ENCODE data around the gene MBD1.

Gene MBD1

GRCh38 chr18:50313031-50313607, 31.8 kb upstream of the MBD1 start:
- H3K36me3 ChIP-seq (replicated peaks; ENCODE audit: insufficient read depth, low read length) = no peaks in the 10 kb centered on the region
- peak overlapping the region; percentile 97 for H3K27ac ChIP-seq (ENCODE audit: low read length)
- peaks cover 59% of the 10 kb centered on the region for H3K4me1 ChIP-seq (ENCODE audit: low read length)
- H4K20me1 ChIP-seq (ENCODE audit: insufficient read depth, low read length) = no peaks in the 10 kb centered on the region
- DNase-seq = no peak
- H3K9me2 ChIP-seq (replicated peaks; ENCODE audit: insufficient read depth, low read length) = no peaks in the 10 kb centered on the region
- TF ChIP-seq EZH2phosphoT487 (IDR thresholded peaks at IDR 0.05; ENCODE audit: low read length) (no peak), CTCF (IDR thresholded peaks at IDR 0.05; ENCODE audit: low read length) (no peak), EZH2 (optimal IDR thresholded peaks at IDR 0.05; ENCODE audit: low read depth, low read length) (no peak)
- H3K4me3 ChIP-seq (ENCODE audit: low read length) = 0 out of 2 replicates have a peak overlapping the region, but pooled peaks have one; percentile 14
- H3K27me3 ChIP-seq (replicated peaks; ENCODE audit: insufficient read depth, low read length) = no peaks in the 10 kb centered on the region
- no peak overlapping the region; the same call in 1 of the 2 replicates for H2AFZ ChIP-seq (ENCODE audit: low read length)
- peaks cover 48% of the 10 kb centered on the region for H3F3A ChIP-seq (ENCODE audit: insufficient read depth, low read length)
- H3K9ac ChIP-seq (ENCODE audit: low read length) = peak overlapping the region; percentile 56
- H3K9me3 ChIP-seq (replicated peaks; ENCODE audit: insufficient read depth, low read length) = no peaks in the 10 kb centered on the region
- no peaks in the 10 kb centered on the region for H3K79me2 ChIP-seq (ENCODE audit: low read length)
- H3K4me2 ChIP-seq (ENCODE audit: low read depth, low read length) = peak overlapping the region; percentile 79

- no peaks in the 10 kb centered on the region for H3K27me3 ChIP-seq (replicated peaks; ENCODE audit: insufficient read depth, low read length)
- peaks cover 52% of the 10 kb centered on the region for H3F3A ChIP-seq (ENCODE audit: insufficient read depth, low read length)
- peak overlapping the region; percentile 56 for H3K9ac ChIP-seq (ENCODE audit: low read length)
- H3K4me3 ChIP-seq (ENCODE audit: low read length) = peak overlapping the region; percentile 23; the same call in 1 of the 2 replicates
- H4K20me1 ChIP-seq (ENCODE audit: insufficient read depth, low read length) = no peaks in the 10 kb centered on the region
- peak overlapping the region; percentile 79 for H3K4me2 ChIP-seq (ENCODE audit: low read depth, low read length)
- peaks cover 59% of the 10 kb centered on the region for H3K4me1 ChIP-seq (ENCODE audit: low read length)
- TF ChIP-seq EZH2phosphoT487 (IDR thresholded peaks at IDR 0.05; ENCODE audit: low read length) (no peak), EZH2 (optimal IDR thresholded peaks at IDR 0.05; ENCODE audit: low read depth, low read length) (no peak), CTCF (IDR thresholded peaks at IDR 0.05; ENCODE audit: low read length) (no peak)
- peak overlapping the region; percentile 97 for H3K27ac ChIP-seq (ENCODE audit: low read length)
- DNase-seq = peak; percentile 86
- H3K9me2 ChIP-seq (replicated peaks; ENCODE audit: insufficient read depth, low read length) = no peaks in the 10 kb centered on the region
- no peaks in the 10 kb centered on the region for H3K9me3 ChIP-seq (replicated peaks; ENCODE audit: insufficient read depth, low read length)
- H3K79me2 ChIP-seq (ENCODE audit: low read length) = no peaks in the 10 kb centered on the region
- peak overlapping the region; percentile 39; the same call in 1 of the 2 replicates for H2AFZ ChIP-seq (ENCODE audit: low read length)
- H3K36me3 ChIP-seq (replicated peaks; ENCODE audit: insufficient read depth, low read length) = no peaks in the 10 kb centered on the region
Measured at GRCh38 chr18:50312296-50313030, 31.1 kb upstream of the MBD1 start.

- H2AFZ ChIP-seq (ENCODE audit: low read length) = peak overlapping the region; percentile 39
- no peaks in the 10 kb centered on the region for H3K27me3 ChIP-seq (replicated peaks; ENCODE audit: insufficient read depth, low read length)
- no peak overlapping the region; the same call in 1 of the 2 replicates for H3K4me3 ChIP-seq (ENCODE audit: low read length)
- peak overlapping the region; percentile 97 for H3K27ac ChIP-seq (ENCODE audit: low read length)
- H3K36me3 ChIP-seq (replicated peaks; ENCODE audit: insufficient read depth, low read length) = no peaks in the 10 kb centered on the region
- no peaks in the 10 kb centered on the region for H3K79me2 ChIP-seq (ENCODE audit: low read length)
- H3K4me1 ChIP-seq (ENCODE audit: low read length) = peaks cover 62% of the 10 kb centered on the region
- peak overlapping the region; percentile 79 for H3K4me2 ChIP-seq (ENCODE audit: low read depth, low read length)
- no peak for TF ChIP-seq CTCF (IDR thresholded peaks at IDR 0.05; ENCODE audit: low read length)
- no peak for TF ChIP-seq EZH2 (optimal IDR thresholded peaks at IDR 0.05; ENCODE audit: low read depth, low read length)
- no peak for TF ChIP-seq EZH2phosphoT487 (IDR thresholded peaks at IDR 0.05; ENCODE audit: low read length)
- H3K9ac ChIP-seq (ENCODE audit: low read length) = peak overlapping the region; percentile 56
- no peaks in the 10 kb centered on the region for H3K9me2 ChIP-seq (replicated peaks; ENCODE audit: insufficient read depth, low read length)
- H3K9me3 ChIP-seq (replicated peaks; ENCODE audit: insufficient read depth, low read length) = no peaks in the 10 kb centered on the region
- H4K20me1 ChIP-seq (ENCODE audit: insufficient read depth, low read length) = no peaks in the 10 kb centered on the region
- peaks cover 55% of the 10 kb centered on the region for H3F3A ChIP-seq (ENCODE audit: insufficient read depth, low read length)
- no peak for DNase-seq
Measured at GRCh38 chr18:50311650-50312049, 30.3 kb upstream of the MBD1 start.
